DMS 273 (cell line): ENCODE data around the gene ASAH2B.
"Not testable (repeated sequence)": the region's sequence is repeated elsewhere in the genome, so short reads cannot be mapped to it uniquely, and the experiment has no call there.

ENCODE experiments used
- DNase-seq: peaks from one replicate; lab custom pipeline; 2025; ENCODE audit not compliant: unreplicated experiment; lab: John Stamatoyannopoulos, UW

ASAH2B gene

DNA sequence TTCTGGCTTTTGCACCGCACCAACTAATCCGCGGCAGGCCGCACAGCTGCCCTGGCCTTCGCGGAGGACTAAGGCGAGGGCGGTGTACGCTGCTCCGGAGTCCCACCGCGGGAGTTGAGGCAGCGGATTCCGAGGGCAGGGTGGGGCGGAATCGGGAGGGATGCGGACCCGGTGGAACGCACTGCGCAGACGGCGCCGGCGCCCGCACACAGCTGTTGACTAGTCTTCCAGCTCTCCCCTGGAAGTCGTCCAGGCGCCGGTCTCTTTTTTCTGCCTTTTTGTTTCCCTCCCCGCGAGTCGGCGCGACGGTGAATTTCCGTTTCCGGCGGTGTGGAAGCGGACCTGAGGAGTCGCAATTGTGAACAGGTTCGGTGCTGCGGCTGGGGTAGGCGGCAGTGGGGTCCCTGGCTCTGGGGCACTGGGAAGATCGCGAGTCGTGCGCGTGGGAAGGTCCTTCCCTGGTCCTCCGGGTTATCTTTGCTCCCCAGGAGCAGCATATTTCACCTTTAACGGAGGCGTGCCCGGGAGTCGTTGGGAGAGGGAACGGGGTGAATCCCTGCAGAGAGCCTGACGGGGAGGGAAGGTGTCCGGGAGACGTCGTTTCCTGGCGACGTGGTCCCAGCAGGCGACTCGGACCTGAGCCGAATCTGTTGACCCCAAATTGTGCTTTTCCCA, at the start of gene ASAH2B:
Gene ASAH2B (plus strand): TSS at position 319 of the 675 bp plus-strand sequence. CDS start 5,195 bp downstream, outside the sequence.
- DNase-seq: peak; percentile 89

GRCh38 chr10:50697819-50698218, 41.9 kb upstream of the ASAH2B start:
- not testable (repeated sequence) for DNase-seq

DNA sequence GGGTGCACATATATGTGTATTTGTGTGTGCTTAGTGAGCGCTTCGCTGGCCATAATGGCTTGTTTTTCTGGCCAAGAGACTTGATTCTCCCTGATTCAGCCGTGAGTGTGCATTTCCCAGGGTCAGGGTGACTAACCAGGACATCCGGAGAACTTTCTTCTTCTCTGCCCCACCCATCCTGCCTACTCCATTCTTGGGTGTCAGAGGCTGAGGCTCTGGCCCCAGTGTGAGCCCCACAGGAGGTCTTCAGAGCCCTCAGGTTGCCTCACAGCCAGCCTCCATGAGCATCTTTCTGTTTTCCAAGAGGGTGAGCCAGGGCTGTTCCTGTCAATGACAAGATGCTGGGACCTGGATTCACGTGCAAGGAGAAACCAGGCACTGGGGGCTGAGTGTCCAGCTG, 37.8 kb upstream of the ASAH2B start:
- DNase-seq: not testable (repeated sequence)

- not testable (repeated sequence) for DNase-seq
Observed at GRCh38 chr10:50702997-50703396, 36.7 kb upstream of the ASAH2B start.

DNA sequence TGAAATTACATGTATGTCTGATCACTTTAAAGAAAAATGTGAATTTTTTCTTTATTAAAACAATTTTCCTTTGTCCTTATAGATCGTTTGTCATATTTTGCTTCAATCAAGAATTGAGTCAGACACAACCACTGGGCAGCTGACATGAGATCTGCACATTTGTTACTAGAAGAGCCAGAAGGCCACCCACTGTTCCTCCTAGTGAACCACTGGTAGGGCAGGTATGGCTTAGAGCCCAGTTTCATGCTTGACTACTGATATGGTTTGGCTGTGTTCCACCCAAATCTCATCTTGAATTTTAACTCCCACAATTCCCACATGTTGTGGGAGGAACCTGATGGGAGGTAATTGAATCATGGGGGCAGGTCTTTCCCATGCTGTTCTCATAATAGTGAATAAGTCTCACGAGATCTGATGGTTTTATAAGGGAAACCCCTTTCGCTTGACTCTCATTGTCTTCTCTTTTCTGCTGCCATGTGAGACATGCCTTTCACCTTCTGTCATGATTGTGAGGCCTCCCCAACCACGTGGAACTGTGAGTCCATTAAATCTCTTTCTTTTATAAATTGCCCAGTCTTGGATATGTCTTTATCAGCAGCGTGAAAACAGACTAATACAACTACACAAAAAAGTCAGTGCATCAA, 35.2 kb upstream of the ASAH2B start:
- DNase-seq: peak; percentile 58

DNA sequence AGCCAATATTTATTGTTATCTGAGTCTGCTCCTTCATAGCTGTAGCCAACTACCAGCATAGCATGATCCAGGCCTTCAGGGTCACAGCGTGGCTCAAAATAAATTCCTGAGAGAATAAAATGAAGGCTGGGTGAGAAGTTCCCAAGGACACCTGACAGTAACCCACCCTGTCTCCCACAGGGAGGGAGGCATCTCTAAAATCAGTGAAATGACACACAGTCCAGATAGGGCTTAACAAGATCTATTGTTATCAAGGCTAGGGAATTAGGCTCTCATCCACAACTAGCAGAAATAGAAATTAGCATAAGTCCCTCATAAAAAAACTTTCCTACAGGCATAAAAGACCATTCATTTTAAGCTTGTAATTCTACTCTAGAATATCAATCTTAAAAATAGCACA, 33.7 kb upstream of the ASAH2B start:
- DNase-seq: not testable (repeated sequence)

GRCh38 chr10:50710241-50710640, 29.5 kb upstream of the ASAH2B start:
- not testable (repeated sequence) for DNase-seq

DNA sequence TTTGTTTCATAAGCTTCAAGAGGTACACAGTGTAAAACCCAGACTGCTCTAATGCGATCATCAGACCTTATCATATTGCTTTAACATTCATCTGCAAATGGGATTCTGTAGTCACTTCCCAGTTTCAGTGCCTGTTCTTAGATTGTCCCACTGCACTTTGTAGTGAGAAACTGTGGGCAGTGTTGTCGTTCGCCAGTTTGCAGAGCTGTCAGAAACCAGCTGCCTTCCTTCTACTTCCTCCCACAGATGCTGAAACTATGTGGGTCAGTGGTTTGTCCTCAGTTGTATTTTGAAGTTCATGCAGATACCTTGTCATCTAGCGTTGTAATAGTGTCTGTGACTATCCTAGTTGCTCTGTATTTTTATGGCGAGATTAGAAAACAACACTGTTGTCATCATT, 15.9 kb upstream of the ASAH2B start:
- DNase-seq: not testable (repeated sequence)

- DNase-seq: not testable (repeated sequence)
Observed at GRCh38 chr10:50728112-50728511, 11.6 kb upstream of the ASAH2B start.

- DNase-seq: not testable (repeated sequence)
Observed at GRCh38 chr10:50738987-50739617, 634 bp upstream of the ASAH2B start.

GRCh38 chr10:50740293-50740648, 535 bp downstream of the ASAH2B start:
- peak; percentile 47 for DNase-seq

- DNase-seq: not testable (repeated sequence)
Observed at GRCh38 chr10:50742820-50743219, 3.1 kb downstream of the ASAH2B start.

- not testable (repeated sequence) for DNase-seq
Observed at GRCh38 chr10:50766774-50767513, 27.2 kb downstream of the ASAH2B start.

GRCh38 chr10:50772042-50772441, 32.3 kb downstream of the ASAH2B start:
- DNase-seq: not testable (repeated sequence)

DNA sequence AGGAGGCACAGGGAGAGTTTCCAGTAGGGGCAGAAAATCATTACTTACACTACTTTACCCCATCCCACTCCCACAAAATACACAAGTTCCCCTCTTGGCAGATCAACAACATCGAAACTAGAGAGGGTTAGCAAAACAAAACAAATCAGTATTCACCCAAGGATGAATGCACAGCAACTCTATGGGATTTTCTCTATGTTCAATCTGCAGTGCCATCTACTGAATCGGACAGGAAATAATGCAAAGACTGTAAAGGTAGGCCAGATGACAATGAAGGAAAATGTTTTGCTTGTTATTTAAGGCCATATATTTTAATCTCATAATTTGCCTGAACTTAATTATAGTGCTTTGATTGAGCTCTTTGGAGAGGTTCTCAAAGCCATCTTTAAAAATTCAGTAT, 35.1 kb downstream of the ASAH2B start:
- DNase-seq: not testable (repeated sequence)

GRCh38 chr10:50780036-50780435, 40.3 kb downstream of the ASAH2B start:
- not testable (repeated sequence) for DNase-seq

GRCh38 chr10:50782017-50782416, 42.3 kb downstream of the ASAH2B start:
- DNase-seq: not testable (repeated sequence)

GRCh38 chr10:50787962-50788361, 48.2 kb downstream of the ASAH2B start:
- not testable (repeated sequence) for DNase-seq

DNA sequence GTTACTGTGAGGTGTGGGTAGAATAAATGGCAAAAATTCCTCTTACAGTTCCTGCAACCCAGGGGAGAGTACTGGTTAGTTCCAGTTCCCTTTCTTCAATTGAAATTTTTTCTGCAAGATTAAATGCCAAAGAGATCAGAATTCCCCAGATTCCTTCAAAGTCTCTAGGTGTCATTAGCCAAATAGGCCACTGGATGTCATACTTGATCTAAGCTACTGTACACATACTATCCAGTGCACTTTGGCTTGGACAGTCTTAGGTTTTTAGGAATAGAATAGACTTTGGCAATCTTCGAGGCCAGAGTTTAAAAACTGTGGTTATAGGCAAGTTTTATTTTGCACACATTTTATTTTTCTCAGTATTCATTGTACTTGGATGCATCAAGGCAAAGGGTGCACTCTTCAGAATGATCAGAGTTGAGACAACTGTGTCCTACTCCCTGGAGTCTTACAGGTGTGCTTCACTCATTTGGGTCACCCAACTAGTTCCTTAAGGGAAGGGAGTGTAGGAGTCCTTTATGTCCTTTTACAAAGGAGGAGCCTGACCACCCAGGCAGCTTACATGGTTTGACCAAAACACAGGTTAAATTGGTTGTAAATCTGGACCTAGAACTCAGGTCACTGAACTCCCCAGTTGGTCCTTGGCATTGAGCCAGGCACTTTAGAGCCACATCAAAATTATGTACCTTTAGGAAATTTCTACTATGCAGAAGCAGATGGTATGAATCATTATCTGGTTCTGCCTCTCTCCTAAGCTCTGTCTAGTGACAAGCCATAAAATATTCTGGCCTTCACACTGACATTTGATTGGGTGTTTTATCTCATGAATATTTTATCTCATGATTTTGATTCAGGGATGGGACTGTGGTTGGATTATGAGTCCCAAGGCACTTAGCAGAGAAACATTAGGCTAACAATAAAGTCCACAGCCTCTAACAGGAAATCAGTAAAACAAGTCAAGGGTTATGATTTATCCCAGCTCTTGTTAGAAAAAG, 49.5 kb downstream of the ASAH2B start:
- DNase-seq: peak; percentile 30

- no peak for DNase-seq
Observed at GRCh38 chr10:50794490-50794889, 54.8 kb downstream of the ASAH2B start.
